ENCODE measurements around the gene GGTA1. TPM values are rescaled to one million over a fixed set of nuclear protein-coding genes. Genes with fewer than 3 reads are reported as not detected.

GGTA1 gene
- total and polyA plus RNA-seq, 4 donors = 2.4 to 3.3 (median 2.8) TPM

- no peak for TF ChIP-seq MAX (IDR thresholded peaks at IDR 0.05)
- no peak for TF ChIP-seq YY1 (IDR thresholded peaks at IDR 0.05)
- no peak for TF ChIP-seq CTCF (IDR thresholded peaks at IDR 0.05; ENCODE audit: low read depth, low read length, missing input control)
- no peak for TF ChIP-seq FOXA1 (IDR thresholded peaks at IDR 0.05)
- TF ChIP-seq NR2F2 (IDR thresholded peaks at IDR 0.05) = no peak
- TF ChIP-seq ATF3 (IDR thresholded peaks at IDR 0.05) = no peak
- TF ChIP-seq TAF1 (conservative IDR thresholded peaks at IDR 0.05) = no peak
- Histone ChIP-seq H3K9ac (ENCODE audit: low read depth in 1 of 2, low read length in 2 of 2) (no peak overlapping the region), H3K4me3 (ENCODE audit: low read depth in 1 of 3, low read length in 3 of 3) (peak overlapping the region in 2 of 3 donors; percentile 27 to 61), H3K4me1 (ENCODE audit: control insufficient read depth in 4 of 4, insufficient read depth in 4 of 4, low read length in 3 of 4) (peaks cover 9 to 25% (median 21%) of the 10 kb centered on the region in 4 donors), H3K36me3 (ENCODE audit: control insufficient read depth in 4 of 4, insufficient read depth in 3 of 4, low read depth in 1 of 4, low read length in 3 of 4) (no peaks in the 10 kb centered on the region), H3K27me3 (ENCODE audit: control insufficient read depth in 4 of 4, insufficient read depth in 4 of 4, low read length in 3 of 4) (peaks cover 0 to 4% (median 0%) of the 10 kb centered on the region in 4 donors), H3K27ac (ENCODE audit: low read depth in 1 of 2, low read length in 2 of 2) (peak overlapping the region in 1 of 2 donors; percentile 31), H3K9me3 (ENCODE audit: control insufficient read depth in 4 of 4, low read length in 3 of 4) (no peaks in the 10 kb centered on the region)
- 20% methylated on average over 15 of the region's 15 CpGs for WGBS
- no peak for DNase-seq (ENCODE audit: low spot score)
Observed at GRCh38 chr9:121500165-121500478, 478 bp upstream of the GGTA1 start.

- H3K27ac ChIP-seq (ENCODE audit: low read depth in 1 of 2, low read length in 2 of 2) = peak overlapping the region; percentile 44 to 58
- H3K9me3 ChIP-seq (ENCODE audit: control insufficient read depth in 4 of 4, low read length in 3 of 4) = no peaks in the 10 kb centered on the region
- peaks cover 9 to 25% (median 21%) of the 10 kb centered on the region in 4 donors for H3K4me1 ChIP-seq (ENCODE audit: control insufficient read depth in 4 of 4, insufficient read depth in 4 of 4, low read length in 3 of 4)
- no peak overlapping the region for H3K9ac ChIP-seq (ENCODE audit: low read depth in 1 of 2, low read length in 2 of 2)
- no peak for TF ChIP-seq JUND (IDR thresholded peaks at IDR 0.05)
- H3K36me3 ChIP-seq (ENCODE audit: control insufficient read depth in 4 of 4, insufficient read depth in 3 of 4, low read depth in 1 of 4, low read length in 3 of 4) = no peaks in the 10 kb centered on the region
- H3K4me3 ChIP-seq (ENCODE audit: low read depth in 1 of 3, low read length in 3 of 3) = peak overlapping the region in 2 of 3 donors; percentile 53 to 61
- DNase-seq (ENCODE audit: low spot score) = no peak
- peaks cover 0 to 4% (median 0%) of the 10 kb centered on the region in 4 donors for H3K27me3 ChIP-seq (ENCODE audit: control insufficient read depth in 4 of 4, insufficient read depth in 4 of 4, low read length in 3 of 4)
- 4% methylated on average over 8 of the region's 8 CpGs for WGBS
Observed at GRCh38 chr9:121499177-121499426, 542 bp downstream of the GGTA1 start.

- no peaks in the 10 kb centered on the region for H3K9me3 ChIP-seq (ENCODE audit: control insufficient read depth in 4 of 4, low read length in 3 of 4)
- peak overlapping the region; percentile 44 to 58 for H3K27ac ChIP-seq (ENCODE audit: low read depth in 1 of 2, low read length in 2 of 2)
- H3K9ac ChIP-seq (ENCODE audit: low read depth in 1 of 2, low read length in 2 of 2) = no peak overlapping the region
Observed at GRCh38 chr9:121498487-121499176, 1.0 kb downstream of the GGTA1 start.

More at GRCh38 chr9:121498487-121499176, 1.0 kb downstream of the GGTA1 start:
- H3K36me3 ChIP-seq (ENCODE audit: control insufficient read depth in 4 of 4, insufficient read depth in 3 of 4, low read depth in 1 of 4, low read length in 3 of 4) = no peaks in the 10 kb centered on the region
- H3K4me3 ChIP-seq (ENCODE audit: low read depth in 1 of 3, low read length in 3 of 3) = peak overlapping the region in 2 of 3 donors; percentile 53 to 61
- WGBS = 6% methylated on average over 29 of the region's 29 CpGs
- H3K4me1 ChIP-seq (ENCODE audit: control insufficient read depth in 4 of 4, insufficient read depth in 4 of 4, low read length in 3 of 4) = peaks cover 9 to 25% (median 21%) of the 10 kb centered on the region in 4 donors
- DNase-seq (ENCODE audit: low spot score) = no peak
- H3K27me3 ChIP-seq (ENCODE audit: control insufficient read depth in 4 of 4, insufficient read depth in 4 of 4, low read length in 3 of 4) = peaks cover 0 to 4% (median 0%) of the 10 kb centered on the region in 4 donors
- TF ChIP-seq YY1 (IDR thresholded peaks at IDR 0.05) (no peak), SP1 (IDR thresholded peaks at IDR 0.05) (no peak), CTCF (IDR thresholded peaks at IDR 0.05; ENCODE audit: low read depth, low read length, missing input control) (peak; percentile 6), ATF3 (IDR thresholded peaks at IDR 0.05) (no peak)
